ENCODE results near the gene ATP9A.
A peak's percentile ranks its signal among the peaks of the same experiment; 100 is the strongest.
"Not testable (repeated sequence)": the region's sequence is repeated elsewhere in the genome, so short reads cannot be mapped to it uniquely, and the experiment has no call there.

Gene ATP9A

DNA sequence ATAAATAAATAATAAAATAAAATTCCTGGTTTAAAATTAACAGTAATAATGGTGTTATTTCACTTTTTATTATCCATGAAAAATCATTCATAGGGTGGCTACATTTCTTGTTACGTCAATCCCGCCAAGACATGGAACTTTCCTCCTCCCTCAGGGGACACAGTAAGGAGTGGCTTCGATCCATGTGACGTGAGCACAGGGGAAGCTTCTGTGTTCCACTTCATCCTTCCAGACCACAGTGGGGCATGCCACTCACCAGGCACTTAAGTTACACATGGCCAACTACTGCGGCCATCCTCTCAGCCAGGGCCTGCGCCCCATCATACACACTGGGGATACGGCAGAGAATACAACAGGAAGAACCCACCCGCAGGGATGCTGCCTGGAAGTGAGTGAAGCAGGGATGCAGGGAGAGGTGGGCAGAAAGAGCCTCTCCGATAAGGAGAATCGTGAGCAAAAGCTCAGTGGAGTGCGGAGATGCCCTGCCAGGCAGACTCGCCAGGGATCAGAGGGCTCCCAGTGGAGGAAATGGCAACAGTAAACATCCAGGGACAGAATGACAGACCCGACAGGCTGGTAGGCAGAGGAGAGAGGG is 75.3 kb downstream of the ATP9A start:
- no peak for DNase-seq (ENCODE audit: low read depth)

DNA sequence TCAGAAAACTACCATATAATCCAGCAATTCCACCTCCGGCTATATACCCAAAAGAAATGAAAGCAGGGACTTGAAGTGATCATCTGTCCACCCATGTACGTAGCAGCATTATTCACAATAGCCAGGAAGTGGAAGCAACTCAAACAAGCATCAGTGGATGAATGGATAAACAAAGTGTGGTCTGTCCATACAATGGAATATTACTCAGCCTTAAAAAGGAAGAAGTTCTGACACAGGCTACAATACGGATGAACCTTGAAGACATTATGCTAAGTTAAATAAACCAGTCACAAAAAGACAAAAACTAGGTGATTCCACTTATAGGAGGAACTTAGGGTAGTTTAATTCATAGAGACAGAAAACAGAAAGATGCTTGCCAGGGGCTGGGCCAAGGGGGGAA is 76.5 kb downstream of the ATP9A start:
- DNase-seq (ENCODE audit: low read depth) = no peak

DNA sequence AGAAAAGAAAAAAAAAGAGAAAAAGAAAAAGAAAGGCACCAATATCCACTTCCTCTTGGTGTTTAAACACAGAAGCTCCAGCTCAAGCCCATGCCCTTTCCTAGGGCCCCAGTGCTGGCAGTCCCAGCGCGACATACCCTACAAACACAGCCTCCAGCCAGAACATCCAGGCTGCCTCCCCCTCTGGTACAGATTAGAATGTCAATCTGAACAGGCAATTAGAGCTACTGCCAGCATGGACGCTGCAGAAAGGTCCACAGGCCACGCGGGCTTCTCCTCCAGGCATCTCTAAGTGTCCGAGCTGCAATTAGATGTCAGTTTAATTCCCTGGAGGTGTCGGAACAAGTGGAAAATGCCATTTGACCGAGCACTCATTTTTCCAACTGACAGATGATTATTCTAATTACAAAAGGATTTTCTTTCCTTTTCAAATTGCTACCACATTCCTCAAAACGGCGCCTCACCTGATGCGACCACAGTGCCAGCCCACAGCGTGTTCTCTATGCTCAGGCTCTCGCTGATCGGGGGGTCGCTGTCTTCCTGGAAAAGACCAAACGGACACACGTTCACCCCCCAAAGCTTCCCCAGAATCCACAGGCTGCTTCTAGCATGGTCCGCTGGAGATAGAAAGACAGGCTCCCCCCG is 79.5 kb downstream of the ATP9A start:
- DNase-seq (ENCODE audit: low read depth) = no peak

DNA sequence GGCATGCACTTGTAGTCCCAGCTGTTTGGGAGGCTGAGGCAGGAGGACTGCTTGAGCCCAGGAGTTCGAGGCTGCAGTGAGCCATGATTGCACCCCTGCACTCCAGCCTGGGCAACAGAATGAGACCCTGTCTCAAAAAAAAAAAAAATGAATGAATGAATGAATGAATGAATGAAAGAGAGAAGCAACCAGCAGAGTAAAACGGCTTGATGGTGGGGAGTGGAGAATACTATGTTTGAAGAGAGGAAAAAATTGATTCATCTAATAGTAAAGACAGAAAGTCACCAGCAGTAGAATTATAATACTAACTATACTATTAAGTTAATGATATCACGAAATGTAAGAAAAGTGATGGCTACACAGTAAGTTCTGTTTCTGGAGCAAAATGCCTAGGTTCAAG is 80.6 kb downstream of the ATP9A start:
- no peak for DNase-seq (ENCODE audit: low read depth)

DNA sequence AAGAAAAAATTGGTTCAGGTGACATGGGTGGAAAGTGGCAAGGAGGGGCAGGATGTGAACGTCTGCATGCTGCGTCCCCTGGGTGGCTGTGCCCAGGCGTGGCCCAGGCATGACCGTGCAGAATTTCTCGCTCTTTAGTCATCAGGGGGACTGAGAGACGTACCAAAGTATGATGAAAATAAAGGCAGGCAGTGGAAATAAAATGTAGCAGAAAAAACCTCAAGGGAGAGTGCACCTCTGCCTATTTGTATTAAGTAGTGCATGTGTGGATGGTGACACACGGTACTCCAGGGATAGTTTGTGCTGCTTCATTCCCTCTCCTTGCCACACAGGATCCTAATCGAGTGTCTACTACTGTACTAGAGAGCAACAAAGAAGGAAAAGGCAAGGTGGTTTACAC is 81.1 kb downstream of the ATP9A start:
- DNase-seq (ENCODE audit: low read depth) = peak; percentile 20

DNA sequence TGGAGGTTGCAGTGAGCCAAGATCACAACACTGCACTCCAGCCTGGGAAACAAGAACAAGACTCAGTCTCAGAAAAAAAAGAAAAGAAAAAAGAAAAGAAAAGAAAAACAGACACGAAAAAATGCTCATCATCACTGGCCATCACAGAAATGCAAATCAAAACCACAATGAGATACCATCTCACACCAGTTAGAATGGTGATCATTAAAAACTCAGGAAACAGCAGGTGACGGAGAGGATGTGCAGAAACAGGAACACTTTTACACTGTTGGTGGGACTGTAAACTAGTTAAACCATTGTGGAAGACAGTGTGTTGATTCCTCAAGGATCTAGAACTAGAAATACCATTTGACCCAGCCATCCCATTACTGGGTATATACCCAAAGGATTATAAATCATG is 82.7 kb downstream of the ATP9A start:
- not testable (repeated sequence) for DNase-seq (ENCODE audit: low read depth)

DNA sequence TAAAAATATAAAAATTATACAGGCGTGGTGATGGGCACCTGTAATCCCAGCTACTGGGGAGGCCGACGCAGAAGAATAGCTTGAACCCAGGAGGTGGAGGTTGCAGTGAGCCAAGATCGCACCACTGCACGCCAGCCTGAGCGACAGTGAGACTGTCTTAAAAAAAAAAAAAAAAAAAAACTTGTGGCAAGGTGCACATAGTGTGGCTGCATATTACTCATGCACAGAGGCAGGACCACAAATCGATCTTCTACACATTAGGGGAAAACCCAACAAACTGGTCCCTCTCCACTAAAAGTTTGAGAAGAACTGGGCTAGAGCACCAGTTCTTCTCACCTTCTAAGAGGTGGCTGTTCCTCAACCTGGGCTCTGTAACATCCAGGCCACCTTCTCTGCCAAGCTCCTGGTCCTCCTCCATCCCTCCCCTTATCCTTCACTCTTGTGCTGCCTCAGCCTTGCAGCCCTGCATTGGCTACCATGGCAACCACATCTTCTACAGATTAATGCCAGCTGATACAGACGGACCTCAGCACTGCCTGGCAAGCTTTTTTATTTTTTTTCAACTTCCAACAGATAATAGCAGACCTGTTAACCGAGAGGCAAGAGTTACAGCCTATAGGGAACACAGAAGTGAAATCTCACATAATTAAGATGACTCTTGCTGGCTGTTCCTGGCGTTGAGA is 88.0 kb downstream of the ATP9A start:
- DNase-seq (ENCODE audit: low read depth) = no peak

DNA sequence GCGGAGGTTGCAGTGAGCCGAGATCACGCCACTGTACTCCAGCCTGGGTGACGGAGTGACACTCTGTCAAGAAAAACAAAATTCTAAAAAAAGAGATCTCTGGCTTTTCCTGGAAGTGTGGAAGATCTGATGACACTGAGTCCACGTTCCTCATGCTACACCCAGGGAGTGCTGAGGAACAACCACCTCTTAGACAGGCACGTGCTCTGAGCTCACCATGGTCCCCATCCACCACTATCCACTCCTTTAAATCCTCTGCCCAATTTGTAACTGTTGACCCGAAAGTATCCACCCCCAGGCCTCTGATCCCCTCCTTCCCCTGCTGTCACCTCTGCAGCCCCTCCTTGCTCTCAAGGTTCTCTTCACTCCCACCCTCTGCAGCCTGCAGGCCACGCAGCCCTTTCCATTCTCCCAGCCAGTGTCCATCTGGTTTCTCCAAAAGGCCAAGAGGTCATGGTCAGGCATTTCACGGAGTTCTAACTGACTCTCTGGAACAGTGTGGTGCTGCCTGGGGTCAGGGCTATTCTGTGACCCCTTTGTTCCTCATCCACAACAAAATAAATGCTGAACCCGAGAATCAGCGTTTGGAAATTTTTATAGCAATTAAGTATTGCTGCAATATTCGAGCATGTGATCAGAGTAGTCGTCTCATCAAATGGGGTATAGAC is 88.8 kb downstream of the ATP9A start:
- DNase-seq (ENCODE audit: low read depth) = no peak

DNA sequence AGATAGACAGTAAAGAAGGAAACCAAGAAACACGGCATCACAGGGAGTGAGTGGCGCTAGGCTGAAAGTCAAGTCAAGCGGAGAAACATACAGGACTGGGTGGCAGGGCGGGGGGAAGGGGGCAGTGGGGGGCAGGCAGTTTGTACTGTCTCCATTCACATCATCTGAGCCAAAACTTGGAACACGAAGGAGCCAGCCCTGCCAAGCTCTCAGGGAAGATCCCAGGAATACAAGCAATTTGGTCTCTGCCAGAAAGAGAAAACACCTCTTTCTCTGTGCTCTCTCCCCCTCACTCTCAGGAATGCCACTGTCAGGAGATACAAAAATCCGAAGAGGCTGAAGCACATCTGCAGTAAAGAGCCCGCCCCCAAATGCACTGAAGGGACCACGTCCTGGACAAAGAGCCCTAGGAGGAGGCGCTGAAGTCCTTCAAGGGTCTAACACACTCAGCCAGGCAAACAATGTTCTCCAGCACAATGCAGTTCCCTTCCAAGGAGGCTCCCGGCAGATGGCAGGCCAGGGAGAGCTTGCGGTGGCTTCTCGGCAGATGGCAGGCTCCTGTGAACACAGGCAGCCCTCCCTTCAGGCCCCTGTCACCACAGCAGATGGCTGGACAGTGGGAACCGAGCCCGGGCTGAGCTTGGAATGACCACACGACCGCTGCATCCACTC is 90.0 kb downstream of the ATP9A start:
- DNase-seq (ENCODE audit: low read depth) = no peak

DNA sequence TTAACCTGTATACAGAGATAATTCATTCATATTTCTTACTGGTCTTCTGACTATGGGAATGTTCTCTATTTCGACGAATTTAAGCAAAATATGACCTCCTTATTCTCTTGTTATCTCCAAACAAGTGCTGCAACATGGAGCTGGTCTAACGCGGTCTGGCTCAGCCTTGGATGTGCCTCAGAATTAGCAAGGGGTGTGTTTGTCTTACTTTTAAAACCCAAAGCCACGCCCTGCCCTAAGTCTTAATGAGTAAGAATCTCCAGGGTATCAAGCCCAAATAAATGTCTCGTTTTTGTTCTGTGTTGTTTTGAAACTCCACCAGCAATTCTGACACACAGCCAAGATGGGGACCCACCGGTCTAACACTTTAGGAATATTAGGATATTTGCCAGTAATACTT is 99.2 kb downstream of the ATP9A start:
- DNase-seq (ENCODE audit: low read depth) = no peak

DNA sequence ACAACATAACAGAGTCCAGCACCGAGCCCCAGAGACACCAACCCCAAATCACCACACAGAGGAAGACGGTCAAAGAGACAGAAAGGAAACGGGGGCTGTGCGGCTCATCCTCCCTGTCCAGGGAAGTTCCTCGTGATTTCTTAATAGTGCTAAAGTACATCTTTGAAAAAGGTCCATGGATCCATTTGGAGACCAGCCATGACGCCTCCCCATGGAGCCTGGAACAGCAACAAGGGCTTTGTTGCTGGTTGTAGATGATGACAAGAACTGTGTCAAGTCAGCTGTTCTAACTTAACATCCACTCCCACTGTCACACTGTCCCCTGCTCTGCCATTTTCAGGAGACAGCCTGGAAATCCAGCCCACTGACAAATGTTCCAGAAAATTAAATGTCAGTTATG is 99.7 kb downstream of the ATP9A start:
- DNase-seq (ENCODE audit: low read depth) = no peak

DNA sequence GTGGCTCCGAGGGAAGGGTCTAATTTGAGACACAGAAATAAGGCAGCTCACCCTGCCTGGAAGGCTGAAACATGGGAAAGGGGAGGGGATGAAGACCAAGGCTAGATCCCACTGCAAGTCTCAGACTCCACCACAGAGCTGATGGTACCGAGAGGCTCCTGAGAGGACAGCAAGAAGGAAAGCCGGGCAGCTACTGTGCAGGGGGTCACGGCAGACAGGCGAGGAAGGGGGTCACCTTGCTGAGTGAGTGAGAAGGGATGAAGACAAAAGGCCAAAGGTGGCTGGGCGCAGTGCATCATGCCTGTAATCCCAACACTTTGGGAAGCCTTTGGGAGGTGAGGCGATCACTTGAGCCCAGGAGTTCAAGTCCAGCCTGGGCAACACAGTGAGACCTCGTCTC is 100.7 kb downstream of the ATP9A start:
- no peak for DNase-seq (ENCODE audit: low read depth)

DNA sequence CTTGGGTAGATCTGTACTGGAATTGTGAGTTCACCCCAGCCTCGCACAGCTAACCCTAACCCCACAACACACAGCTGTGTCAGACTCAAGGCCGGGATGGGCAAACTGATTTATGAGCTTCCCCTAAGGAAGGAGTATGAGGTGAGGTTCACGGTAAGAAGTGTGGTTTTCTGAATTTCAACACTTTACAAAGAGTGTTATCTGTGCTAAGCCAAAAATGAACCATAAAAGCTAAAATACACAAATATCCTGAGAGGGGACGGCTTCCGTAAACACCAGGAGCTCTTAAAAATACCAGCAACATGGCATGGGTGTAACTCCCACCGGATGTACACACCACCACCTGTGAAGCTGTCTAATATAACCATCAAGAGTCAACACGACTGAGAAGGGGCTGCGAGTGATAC is 101.2 kb downstream of the ATP9A start:
- DNase-seq (ENCODE audit: low read depth) = no peak

DNA sequence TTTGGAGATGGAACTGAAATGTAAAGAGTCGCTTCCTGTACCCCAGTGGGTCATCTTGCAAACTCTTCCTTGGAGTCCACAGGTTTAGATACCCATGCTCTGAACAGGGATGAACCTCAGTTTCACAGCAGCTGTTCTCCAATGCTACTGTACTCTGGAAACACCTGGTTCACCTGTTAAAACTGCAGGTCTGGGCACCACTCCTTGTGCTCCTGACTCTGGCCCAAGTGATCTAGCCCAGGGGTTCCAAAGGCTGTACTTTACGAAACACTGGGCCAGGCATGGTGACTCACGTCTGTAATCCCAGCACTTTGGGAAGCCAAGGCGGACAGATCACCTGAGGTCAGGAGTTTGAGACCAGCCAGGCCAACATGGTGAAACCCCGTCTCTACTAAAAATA is 102.1 kb downstream of the ATP9A start:
- no peak for DNase-seq (ENCODE audit: low read depth)

DNA sequence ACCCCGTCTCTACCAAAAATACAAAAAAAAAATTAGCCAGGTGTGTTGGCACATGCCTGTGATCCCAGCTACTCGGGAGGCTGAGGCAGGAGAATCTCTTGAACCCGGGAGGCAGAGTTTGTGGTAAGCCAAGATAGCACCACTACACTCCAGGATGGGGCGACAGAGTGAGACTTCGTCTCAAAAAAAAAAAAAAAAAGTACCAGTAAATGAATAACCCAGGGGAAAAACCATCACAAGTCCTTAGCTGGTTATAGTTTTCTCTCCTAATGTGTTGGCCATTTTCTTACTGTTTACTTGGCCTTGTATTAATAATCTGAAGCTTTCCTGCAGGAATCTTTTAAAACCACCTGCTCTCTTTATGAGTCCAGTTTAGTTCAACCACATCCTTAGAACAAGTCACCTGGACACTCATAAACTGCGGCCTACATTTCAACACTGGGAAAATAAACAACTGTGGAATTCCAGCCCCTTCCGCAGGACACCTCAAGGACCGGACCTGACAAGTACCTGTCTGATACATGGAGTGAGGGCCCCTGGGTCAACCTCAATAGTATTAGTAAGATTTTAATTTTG is 102.6 kb downstream of the ATP9A start:
- DNase-seq (ENCODE audit: low read depth) = no peak

DNA sequence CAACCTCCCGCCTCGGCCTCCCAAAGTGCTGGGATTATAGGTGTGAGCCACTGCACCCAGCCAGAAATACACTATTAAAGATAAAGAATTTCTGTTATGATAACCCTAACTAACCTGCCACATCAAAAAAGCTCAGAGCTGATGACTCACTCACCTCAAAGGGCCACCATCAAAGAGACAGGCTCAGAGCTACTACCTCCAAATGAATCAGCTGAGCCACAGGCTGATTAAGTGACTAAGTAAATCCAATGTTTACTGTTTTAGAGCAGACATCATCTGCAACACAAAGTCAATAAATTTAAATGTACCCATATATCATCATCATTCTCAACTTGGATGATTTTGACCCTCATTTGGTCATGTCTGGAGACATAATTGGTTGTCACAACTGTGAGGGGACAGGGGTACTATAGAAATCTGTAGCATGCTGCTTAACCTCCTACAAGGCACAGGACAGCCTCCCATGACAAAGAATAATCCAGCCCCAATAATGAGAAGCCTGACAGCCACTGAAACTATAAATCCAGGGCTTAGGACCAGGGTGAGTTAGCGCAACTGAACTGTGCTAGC is 106.5 kb downstream of the ATP9A start:
- DNase-seq (ENCODE audit: low read depth) = no peak

DNA sequence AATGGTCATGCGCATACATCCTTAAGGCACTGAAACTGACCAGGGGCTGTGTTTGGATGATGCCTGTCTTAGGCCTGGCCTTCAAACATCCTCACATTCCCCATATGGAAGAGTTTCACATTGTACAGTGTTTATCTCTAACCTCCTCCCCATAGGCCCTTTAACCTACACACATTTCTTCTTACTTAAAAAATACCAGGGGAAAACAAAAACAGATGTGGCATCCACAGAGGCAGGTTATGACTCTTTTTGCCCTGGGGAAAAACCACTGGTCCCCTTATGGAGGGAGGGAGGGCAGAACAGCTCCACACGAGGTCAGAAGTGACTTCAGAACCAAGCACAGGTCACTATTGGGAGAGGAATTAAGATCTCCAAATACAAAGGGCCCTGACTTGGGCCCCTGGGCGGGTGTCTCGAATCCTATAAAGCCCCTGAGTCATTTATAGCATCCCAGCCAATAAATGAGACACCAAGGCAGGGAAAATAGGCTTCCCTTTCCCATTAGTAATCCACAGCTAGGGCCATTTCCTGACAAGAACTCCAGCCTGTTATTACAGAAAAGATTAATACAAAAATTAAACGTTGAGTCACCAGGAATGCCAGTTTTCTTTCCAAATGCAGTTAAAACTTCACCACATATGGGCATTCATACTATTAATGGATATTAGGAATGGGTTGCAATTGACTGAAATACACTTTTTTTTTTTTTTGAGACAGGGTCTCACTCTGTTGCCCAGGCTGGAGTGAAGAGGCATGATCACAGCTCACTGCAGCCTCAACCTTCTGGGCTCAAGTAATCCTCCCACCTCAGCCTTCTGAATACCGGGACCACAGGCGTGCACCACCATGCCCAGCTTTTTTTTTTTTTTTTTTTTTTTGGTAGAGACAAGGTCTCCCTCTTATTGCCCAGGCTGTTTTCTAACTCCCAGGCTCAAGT is 107.2 kb downstream of the ATP9A start:
- peak; percentile 71 for DNase-seq (ENCODE audit: low read depth)

DNA sequence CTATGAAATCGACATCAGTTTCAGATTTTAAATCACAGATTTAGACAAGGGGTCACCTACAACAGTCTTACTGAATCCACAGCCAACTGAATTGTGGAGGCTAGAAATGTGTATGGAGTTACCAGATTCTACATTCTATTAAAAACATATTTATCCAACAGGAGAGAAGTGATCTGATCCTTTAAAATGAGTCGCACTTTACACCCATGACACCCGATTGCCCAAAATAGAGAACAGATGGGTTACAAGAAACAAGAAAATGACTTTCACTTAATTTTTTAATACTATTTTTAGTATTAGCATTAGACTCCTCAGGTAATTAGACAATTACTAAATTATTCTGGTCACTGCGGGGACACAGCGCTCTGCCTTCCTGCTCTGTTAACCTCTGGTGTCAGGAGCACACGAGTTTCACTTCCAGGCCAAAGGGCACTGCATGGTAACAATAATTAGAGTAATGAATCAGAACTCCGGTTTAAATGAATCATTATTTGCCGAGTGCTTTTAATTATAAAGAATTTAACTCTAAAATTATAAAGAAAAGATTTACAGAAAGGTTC is 108.6 kb downstream of the ATP9A start:
- DNase-seq (ENCODE audit: low read depth) = no peak

DNA sequence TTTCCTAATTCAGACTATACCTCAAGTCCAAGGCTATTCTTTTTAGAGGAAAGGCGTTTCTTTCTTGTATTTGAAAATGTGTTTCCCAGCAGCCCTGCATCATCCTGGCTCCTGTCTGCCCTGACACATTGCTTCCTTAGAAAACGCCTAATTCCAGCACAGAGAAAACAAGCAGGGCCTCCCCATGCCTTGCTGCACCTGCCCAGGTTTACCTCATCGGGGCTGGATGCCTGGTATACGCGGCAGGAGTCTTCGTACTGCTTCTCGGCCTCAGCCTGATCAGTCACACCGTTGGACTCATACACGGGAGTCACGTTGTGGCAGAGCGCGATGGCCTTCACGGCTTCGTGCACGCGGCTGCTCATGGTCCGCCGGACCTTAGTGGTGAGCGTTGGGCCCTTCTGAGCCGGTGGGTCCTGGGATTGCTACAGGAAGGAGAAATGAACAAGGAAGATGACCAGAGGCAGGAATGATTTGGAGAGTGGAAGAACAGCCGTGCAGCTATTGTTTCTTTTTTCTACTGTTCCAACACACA is 111.4 kb downstream of the ATP9A start:
- DNase-seq (ENCODE audit: low read depth) = no peak

DNA sequence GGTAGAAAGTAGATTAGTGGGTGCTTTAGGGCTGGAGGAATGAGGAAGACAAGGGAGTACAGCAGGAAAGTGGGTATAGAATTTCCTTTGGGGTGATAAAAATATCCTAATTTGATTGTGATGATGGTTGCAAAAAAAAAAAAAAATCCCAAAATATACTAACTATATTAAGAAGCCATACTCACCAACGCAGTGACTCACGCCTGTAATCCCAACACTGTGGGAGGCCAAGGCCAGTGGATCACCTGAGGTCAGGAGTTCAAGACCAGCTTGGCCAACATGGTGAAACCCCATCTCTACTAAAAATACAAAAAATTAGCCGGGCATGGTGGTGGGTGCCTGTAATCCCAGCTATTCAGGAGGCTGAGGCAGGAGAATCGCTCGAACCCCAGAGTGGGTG is 112.1 kb downstream of the ATP9A start:
- DNase-seq (ENCODE audit: low read depth) = not testable (repeated sequence)
